NCI-H2227 (cell line): ENCODE measurements around the gene CCDC177.

Experiments used
- DNase-seq: peaks from one replicate; lab custom pipeline; 2025; ENCODE audit not compliant: unreplicated experiment; lab: John Stamatoyannopoulos, UW

Gene CCDC177

DNA sequence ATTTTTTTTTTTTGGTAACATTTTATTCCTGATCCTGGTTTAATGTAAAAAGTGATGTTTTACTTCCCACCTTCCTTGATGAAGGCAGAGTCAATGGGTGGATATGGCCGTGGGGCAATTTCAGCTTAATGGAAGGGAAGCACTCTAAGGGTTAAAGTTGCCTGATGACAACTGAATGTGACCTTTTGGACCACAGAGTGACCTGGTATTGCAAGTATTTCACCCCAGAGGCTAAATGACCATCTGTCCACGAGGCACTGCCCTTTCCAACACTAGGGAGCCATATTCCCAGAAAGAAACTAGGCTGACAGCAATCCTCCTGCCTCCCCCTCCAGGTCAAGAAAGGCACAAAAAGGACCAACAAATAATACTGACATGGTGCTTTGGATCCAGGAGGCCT is 4.8 kb downstream of the CCDC177 start:
- DNase-seq = no peak

DNA sequence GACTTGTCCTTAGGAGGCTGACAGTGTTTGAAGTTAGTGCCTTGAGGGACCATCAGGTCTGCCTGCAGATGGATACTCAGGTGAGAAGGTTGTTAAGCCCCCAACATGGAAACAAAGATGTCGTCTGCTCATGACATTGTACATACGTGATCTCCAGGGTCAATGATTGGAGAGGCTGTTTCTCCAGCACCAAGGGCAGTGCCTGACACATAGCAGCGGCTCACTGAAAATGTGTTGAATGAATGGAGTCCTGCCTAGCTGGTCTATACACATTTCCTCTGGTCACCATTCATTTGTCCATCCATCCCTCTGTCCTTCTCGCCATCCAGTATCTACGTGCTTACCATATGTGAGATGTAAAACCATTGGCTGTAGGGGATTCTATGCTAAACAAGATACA is 7.1 kb downstream of the CCDC177 start:
- DNase-seq = no peak

DNA sequence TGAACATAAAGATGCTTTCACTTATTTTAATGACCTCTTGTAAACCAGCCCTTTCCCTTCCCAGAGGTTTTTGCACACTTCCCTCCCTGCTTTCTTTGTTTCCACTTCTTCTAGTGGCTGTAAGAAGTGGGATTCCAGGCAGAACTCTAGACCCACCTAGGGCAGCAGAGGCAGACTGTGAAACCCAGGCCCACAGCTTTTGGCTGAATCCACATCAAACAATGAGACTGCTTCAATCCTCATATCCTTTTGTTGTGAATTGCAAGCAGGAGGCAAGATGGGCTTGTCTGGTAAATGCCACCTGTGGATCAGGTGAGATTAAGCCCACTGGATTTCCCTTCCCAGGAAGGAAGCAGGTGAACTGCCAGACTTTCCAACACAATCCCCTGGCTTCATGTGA is 12.8 kb downstream of the CCDC177 start:
- no peak for DNase-seq

DNA sequence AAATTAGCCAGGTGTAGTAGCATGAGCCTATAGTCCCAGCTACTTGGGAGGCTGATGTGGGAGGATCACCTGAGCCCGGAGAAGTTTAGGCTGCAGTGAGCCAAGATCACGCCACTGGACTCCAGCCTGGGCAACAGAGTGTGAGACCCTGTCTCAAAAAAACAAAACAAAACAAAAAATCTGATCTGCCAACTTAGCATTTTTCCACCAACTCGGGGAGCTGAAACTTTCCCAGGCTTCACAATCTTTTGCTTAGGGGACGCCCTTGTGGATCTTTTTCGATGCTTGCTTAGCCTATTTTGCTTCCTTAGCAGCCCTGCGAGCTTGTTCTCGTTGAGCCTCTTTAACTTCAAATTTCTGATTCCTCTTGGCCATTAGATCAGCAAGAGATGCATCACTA is 13.8 kb downstream of the CCDC177 start:
- DNase-seq = no peak

DNA sequence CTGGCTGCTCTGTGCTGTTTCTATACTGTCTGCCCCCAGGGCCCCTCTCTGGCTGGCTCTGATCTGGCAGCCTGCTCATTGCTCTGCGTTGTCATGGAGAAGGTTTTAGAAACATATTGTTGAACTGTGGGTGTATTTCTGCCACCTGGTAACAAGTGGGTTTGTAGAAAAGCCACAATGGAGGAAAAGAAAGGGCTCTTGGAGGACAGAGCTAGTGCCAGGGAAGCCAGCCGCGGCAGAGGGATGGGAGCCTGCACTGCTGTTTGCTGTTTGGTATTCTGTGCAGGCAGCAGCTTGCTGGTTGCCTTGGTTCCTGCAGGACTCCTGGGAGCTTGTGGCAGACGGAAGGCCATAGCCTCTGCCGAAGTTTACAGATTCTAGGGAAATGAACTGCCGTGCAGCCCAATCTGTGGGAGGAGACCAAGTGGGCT is 15.1 kb downstream of the CCDC177 start:
- peak; percentile 79 for DNase-seq

DNA sequence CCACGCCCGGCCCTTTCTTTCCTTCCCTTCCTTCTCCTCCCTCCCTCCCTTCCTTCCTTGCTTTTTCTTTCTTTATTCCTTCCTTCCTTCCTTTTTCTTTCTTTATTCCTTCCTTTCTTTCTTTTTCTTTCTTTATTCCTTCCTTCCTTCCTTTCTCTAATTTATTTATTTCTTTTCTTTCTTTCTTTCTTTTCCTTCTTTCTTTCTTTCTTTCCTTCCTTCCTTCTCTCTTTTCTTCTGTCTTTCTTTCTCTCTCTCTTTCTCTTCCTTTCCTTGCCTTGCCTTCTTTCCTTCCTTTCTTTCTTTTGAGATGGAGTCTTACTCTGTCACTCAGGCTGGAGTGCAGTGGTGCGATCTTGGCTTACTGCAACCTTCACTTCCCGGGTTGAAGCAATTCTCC is 15.9 kb downstream of the CCDC177 start:
- DNase-seq = no peak

DNA sequence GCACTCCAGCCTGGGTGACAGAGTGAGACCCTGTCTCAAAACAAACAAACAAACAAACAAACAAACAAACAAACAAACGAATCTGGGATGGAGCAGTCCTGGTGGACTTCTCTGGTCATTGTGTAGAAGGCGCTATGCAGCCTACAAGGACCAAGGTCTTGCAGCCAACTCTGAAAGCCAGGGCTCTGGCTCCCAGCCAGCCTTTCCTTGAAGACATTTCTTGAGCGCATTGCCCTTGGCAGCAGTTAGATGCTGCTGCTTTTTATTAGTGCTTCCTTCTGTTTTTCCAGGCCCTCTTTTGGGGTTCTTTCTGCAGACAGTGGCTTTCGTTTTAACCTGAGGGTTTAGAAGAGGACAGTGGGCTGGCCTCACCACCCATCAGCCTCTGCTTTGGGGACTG is 20.2 kb downstream of the CCDC177 start:
- no peak for DNase-seq

DNA sequence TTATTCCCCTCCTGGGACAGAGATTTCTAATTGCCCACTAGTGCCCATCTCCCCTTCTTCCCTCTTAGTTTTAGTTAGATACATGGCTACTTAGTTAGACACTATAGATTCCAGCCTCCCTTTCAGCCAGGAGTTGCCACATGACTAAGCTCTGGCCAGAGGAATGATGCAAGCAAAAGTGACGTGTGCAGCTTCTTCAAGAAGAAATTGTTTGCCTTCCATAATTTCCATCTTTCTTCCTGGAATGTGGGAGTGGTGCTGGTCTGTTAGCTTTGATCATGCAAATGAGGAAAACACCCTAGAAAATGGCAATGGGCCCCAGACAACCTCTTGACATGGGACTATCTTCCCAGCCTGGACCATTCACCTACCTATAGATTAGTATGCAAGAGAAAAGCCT is 21.4 kb downstream of the CCDC177 start:
- no peak for DNase-seq

DNA sequence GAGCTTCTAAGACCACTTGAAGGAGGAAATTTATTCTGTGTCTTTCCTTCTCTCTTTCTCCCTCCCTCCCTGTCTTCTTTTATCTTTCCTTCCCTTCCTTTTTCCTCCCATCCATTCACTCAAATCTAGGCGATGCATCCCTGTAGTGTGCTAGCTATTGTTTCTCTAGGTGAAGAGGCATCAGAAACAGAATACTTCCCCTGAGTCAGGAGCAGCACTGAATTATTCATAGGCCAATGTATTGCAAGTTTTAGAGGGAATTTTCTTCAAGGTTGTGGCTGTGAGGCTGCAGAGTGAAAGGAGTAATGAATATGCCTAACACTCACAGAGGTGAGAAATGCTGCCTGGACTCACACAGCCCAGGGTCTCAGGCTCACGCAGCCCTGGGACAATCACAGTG is 23.2 kb downstream of the CCDC177 start:
- no peak for DNase-seq

DNA sequence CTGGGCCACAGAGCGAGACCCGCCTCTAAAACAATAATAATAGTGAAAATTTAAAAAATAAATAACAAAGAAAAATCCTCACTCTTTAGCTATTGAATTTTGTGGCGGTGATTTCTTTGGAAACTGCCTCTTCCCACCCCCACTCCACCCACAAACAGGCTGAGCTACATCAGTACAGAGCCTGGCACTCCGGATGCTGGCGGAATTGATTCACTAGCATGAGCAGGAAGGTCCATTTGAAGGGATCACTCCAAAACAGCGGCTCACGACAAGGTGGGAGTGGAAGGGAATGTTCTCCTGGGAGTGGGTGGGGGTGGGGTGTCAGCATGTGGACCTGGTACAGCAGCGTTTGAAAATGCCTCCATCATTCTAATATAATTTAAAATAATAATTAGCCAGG is 26.1 kb downstream of the CCDC177 start:
- DNase-seq = no peak

DNA sequence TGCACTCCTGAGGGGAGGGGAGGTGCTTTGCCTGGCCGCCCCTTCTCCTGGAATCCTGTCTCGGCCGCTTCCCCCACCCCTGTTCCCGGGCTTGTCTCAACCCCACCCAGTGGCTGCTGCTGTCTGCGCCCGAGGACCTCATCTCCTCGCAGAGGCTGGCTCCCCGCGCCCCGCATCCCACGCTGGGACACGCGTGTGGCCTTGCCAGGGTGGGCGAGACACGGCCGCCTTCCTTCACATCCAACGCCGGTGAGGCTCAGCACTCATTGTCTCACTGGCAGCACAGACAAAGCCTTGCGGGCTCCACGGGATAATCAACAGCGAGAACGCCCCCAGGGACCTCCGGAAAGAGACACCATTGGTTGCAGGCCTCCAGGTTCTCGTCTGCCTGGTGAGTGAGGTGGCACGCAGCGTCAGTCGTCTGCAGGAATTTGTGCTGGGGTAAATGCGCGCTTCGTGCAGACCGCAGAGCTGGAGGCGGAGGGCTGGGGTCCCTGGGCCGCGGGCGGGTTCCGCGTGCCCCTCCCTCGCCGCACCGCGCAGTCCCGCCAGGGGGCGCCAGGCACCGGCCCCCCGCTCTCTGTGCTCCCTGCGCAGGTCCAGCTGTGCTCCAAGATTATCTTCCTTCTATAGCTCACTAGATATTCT is 26.8 kb downstream of the CCDC177 start:
- DNase-seq = peak; percentile 90

DNA sequence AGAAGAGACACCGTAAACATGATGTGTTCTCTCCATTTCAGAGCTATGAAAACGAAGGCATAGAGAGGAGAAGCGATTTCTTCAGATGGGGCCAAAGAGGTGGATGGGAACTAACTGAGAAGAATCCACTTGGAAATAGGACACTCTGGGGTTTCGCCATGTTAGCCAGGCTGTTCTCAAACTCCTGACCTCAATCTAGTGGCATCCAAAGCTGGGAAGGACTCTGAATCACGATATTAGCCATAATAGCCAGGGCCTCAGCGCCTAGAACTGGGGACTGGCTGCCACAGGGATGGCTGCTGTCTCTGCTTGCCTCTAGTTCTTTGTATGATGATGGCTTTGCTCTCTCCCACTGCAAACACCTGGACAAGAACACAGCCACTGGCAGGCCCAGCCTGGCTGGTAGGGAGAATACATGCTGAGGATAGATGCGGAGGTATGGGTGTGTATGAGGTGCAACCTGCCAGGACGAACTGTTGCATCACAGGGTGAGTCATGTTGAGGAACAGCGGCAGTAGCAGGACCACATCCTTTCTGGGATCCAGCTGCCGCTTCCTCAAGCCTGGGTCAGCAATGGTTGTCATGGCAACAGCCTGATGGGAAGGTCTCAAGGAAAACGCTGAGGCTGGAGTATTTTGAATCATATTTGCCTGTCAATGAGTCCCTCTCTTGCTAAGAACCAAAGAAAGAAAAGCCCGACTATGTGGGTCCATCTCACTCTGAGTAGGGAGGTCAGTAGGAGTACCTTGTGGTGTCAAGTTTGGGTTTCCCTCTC is 31.1 kb downstream of the CCDC177 start:
- peak; percentile 89 for DNase-seq

DNA sequence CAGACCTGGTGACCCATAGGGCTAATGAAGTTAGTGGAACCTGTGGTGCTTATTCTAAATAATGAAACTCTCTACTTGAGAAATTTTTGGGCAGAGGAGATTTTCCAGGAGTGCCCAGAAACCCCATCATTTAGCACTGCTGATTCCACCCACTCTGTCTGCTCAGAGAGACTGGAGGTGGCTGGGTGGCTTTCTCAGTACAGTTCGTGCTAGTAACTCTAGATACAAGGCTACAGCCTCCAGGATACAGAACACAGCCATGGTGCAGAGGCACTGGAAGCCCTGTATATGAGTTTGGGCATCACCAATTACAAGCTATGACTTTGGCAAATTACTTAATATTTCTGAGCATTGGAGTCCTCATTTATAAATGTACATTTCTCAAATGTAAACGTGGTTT is 32.4 kb downstream of the CCDC177 start:
- no peak for DNase-seq

DNA sequence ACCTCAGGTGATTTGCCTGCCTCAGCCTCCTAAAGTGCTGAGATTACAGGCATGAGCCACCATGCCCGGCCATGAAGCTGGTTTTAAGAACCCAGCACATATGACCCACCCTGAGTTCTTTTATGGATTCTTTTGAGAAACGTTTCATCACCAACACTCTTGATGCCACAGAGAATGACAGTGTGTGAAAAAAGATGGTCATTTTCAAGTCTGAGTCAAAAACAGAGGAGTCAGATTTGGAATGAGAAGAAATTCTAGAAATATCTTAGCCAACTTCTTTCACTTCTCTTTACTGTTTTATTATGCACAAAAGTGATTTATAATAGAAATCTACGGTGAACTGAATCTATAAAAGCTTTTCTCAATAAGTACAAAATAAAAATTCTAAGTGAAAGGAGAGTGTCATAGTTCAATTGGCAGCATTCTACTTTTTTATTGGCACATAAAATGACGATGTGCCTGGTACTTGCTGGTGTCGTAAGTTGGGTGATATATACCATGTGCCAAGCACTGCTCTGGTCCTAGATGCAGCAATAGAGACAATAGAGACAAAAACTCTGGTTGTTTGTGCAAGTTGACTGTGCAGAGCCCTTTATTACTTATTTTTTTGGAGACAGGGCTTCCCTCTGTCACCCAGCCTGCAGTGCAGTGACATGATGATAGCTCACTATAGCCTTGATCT is 33.9 kb downstream of the CCDC177 start:
- DNase-seq = no peak

DNA sequence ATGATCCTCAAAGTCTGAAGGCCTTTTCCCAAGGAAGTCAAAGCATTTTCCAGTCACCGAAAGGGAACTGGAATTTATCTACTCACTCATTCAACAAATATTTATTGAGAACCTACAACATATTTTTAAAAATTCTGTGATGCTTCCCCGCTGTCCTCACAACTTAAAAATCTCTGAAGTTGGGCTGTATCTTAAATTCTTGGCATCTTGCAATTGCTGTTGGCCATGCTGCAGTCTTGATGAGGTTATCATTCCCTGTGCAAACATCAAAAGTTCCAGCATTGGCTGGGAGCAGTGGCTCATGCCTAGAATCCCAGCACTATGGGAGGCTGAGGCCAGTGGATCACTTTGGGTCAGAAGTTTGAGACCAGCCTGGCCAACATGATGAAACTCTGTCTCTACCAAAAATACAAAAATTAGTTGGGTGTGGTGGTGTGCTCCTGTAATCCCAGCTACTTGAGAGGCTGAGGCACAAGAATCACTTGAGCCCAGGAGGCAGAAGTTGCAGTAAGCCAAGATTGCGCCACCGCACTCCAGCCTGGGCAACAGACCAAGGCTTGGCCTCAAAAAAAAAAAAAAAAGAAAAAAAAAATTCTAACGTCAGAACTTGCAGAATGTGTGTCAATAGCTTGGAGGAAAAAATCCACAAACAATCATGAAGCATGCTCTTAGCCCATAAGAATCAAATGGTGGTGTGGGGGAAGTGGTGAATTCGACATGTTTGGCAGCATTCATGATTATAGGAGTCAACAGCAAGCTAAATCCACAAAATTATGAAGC is 34.9 kb downstream of the CCDC177 start:
- no peak for DNase-seq

DNA sequence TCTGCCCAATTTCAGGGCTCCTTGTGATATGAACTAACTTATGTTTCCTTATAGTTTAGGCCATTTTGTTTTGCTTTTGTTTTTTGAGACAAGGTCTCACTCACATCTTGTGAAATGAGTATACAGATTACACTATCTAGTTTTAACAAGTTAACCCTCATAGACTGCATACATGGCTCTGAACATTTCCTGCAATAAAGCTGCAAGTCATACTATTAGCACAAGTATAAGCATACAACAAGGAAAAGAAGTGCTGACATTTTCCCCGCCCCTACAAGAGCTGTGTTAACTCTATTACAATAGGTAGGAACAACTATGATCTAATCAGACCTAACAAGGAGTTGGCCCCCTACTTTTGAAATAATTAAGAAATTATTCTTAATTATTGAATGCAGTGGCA is 35.9 kb downstream of the CCDC177 start:
- DNase-seq = no peak

DNA sequence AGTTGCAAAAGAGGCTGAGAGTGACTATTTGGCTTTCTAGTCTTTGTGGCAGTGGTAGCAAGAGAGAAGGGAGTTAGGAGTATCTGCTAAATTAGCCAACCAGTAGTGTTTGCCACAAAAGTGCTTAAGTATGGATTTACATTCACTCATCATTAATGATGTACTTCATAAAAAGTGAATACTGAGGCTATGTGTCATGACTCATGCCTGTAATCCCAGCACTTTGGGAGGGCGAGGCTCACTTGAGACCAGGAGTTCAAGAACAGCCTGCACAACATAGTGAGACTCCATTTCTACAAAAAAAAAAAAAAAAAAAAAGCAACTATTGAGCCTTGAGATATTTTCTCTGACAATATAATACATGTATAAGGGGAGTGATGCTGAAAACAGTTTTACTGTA is 36.8 kb downstream of the CCDC177 start:
- DNase-seq = no peak

DNA sequence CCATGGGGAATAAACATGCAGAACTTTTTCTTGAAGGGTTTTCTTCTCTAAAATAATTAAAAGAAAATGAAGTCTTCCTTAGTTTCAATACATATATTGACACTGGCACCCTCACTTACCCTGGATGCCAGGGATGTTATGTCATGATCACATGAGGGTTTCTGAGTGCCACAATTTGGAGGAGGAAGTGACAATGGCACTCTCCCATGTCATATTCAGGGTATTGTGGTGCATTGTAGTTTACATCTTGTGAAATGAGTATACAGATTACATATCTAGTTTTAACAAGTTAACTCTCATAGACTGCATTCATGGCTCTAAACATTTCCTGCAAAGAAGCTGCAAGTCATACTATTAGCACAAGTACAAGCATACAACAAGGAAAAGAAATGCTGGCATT is 37.7 kb downstream of the CCDC177 start:
- DNase-seq = no peak

DNA sequence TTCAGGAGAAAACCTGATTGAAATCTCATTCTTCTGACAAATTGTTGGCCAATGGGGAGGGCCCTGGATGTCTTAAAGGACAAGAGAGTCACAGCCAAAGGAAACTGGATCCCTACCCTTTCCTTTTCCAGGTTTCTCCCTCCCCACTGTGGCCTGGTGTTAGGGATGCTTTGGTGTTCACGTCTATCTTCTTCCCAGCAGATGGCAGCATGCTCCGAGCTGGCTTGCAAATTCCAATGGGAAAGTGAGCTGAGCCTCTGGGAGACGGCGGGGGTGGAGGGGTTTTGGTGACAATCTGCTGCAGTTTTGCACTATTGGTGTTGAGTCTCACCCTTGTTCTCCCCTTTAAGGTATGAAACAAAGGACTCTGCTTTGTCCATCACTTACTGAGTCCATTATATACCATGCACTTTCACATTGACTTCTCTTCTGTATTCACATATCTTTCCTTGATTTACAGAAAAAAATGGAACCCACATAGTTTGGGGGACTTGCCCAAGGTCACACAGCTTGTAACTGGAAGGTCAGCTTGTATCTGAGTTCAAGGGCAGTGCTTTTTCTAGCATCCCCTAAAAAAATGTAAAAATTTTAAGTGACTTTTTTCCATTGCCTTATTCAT is 39.3 kb downstream of the CCDC177 start:
- DNase-seq = peak; percentile 71

DNA sequence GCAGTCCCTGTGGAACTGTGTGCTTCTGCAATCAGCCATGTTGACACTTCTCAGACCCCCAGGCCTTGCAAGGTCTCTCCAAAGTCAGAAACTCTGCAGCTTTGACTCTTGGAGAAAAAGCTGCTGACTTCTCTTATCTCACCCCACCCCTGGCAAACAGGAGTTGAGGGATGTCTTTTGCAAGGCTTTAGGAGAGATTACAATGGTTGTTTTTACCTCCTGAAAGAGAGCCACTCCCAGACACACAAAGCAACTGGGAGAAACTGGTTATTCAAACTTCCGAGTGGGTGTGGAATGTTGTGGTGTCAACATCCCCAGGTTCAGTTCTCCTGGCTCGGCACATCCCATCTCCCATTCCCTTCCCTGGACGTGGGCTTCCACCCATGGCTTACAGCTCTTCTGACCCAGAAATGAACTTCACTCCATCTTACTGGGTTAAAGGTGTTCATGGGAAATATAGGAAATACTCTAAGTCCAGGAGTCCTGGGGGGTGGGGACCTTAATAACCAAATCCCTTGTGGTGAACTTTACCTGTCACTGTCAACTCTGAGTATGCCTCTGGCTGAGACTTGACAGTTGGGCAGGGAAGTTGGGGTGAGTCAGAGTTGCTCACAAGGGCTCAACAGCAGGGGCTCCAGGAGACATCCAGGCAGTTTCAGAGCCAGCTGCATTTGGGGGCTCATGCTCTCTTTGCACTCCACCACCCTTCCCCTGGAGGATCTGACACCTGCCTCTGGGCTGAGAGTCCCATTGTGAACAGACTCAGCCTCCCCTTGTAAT is 41.9 kb downstream of the CCDC177 start:
- no peak for DNase-seq
